GM21447 (cell line): Measurements from ENCODE around the gene ZNF646.

Source experiments
- ATAC-seq: cut with Tn5 transposase; IDR thresholded peaks from one replicate; pipeline ENCODE4 v1.9.1; 2021; ENCODE audit not compliant: unreplicated experiment

The ZNF646 gene

DNA sequence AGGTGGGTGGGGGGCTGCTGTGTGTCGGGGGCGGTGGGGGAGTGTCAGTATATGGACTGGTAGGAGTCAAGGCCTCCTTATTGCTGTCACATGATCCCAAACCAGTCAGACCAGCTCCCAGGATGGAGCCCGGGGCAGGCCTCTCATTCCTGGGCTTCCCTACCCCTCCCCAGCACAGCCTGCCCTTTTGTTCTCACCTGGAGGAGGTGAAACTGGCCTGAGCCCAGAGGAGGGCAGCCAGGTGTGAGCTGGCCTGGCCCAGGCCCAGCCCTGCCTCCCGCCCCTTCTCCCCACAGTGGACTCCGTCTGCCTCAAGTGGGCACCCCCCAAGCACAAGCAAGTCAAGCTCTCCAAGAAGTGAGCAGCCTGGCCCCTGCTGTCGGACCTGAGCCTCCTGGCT, 56.7 kb downstream of the ZNF646 start:
- no peak for ATAC-seq

DNA sequence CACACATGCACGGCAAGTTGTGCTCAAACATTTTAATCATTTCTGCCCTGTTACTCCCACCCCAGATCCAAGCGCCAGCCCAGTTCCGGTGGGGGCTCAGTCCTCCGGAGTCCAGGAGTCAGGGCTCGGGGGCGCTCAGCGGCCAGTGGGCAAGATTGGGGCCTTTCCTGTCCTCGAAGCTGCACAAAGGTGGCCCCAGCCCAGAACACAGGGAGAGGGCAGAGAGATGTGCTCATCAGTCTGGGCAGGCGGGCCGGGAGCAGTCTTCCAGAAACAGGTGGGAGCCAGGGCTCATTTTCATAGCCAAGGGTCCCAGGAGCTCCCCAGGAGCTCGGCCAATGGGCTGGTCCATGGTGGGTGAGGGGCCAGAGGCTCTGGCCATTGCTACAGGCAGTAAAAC, 57.2 kb downstream of the ZNF646 start:
- no peak for ATAC-seq

DNA sequence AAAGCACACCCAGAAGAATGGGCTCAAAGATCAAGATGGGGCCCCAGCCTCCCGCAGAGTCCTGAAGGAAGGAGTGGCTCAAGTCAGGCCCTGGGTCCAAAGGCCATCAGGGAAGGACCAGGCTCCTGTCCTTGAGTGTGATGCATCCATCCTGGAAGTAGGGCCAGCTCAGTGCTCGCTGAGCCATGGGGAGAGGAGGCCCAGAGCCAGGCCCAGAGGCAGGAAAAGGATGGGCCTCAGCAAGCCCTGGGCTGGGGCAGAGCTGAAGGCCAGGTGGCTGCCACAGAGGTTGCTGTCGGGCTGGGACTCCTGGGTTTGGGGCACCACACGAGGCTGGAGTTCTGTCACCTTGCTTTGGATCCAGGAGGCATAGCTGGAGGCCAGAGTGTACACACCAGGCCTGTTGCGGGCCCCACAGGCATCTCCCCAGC, 57.6 kb downstream of the ZNF646 start:
- ATAC-seq = no peak

DNA sequence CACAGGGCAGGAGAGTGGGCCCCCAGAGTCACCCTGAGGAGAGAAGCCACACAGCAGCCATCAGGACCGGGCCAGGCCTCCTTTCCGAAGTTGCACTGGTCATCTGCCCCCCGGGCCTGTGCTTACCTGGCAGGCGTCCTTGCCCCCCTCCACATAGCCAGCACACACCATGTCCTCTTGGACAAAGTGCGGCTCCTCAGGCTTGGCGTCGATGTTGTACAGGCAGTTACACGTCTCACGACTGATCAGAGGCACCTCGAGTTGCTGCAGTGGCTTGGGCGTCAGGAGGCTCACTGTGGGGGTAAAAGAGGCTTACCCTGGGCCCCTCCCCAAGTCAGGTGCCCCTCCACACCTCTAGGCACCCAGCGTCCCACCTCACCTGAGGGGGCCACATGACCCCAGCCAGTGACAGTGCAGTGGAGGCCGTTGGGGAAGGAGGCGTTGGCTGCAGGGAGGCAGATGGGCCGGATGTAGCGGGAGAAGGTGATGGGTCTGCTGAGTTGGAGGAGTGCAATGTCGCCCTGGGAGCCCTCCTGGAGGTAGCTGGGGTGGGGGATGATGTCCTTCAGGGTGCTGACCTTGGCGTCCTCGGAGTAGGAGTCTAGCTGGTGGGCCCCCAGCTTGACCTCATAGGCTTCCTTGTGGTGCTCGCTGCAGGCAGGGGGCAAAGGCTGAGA, 58.2 kb downstream of the ZNF646 start:
- no peak for ATAC-seq

DNA sequence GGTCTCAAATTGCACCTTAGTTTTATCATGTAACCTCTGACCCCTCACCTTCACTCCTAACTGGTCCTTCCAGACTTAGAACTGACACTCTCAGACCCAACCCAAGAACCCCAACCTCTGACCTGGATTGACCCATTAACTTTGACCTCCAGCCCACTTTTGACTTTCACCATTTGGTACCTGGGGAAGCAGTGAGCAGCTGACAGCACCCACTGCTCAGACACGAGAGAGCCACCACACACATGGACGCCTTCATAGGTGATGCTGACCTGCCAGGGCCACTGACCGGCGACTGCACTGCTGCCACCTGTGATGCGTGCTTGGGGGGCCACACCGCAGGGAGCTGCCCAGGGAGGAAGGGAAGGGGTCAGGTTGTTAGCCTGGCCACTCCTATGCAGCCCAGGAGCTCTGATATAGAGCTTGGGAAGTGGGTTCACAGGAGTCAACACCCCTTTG, 58.9 kb downstream of the ZNF646 start:
- ATAC-seq = no peak
